ENCODE results near the gene NFKBIA.
"Not testable (repeated sequence)": the region's sequence is repeated elsewhere in the genome, so short reads cannot be mapped to it uniquely, and the experiment has no call there.

NFKBIA gene

GRCh38 chr14:35366056-35366451, 38.5 kb downstream of the NFKBIA start:
- no peak for DNase-seq

GRCh38 chr14:35365130-35366055, 39.2 kb downstream of the NFKBIA start:
- DNase-seq = no peak

- DNase-seq = no peak
These were observed 41.6 kb downstream of the NFKBIA start for GRCh38 chr14:35362911-35363374.

GRCh38 chr14:35362450-35362849, 42.1 kb downstream of the NFKBIA start:
- DNase-seq = no peak

- DNase-seq = no peak
These were observed 43.4 kb downstream of the NFKBIA start for GRCh38 chr14:35361141-35361480.

- DNase-seq = not testable (repeated sequence)
These were observed 44.9 kb downstream of the NFKBIA start for GRCh38 chr14:35359655-35360054.

GRCh38 chr14:35355981-35356841, 48.3 kb downstream of the NFKBIA start:
- DNase-seq = no peak

GRCh38 chr14:35355235-35355634, 49.3 kb downstream of the NFKBIA start:
- DNase-seq = not testable (repeated sequence)

GRCh38 chr14:35353409-35354172, 51.0 kb downstream of the NFKBIA start:
- no peak for DNase-seq

GRCh38 chr14:35352274-35353233, 52.0 kb downstream of the NFKBIA start:
- no peak for DNase-seq

GRCh38 chr14:35351897-35352273, 52.7 kb downstream of the NFKBIA start:
- no peak for DNase-seq

Data from SHP77 treated with DMSO at 0.1 percent for 48 hours (cell line).